Smooth muscle cell (in vitro differentiated cells): Measurements from ENCODE around the gene MYO1E. TPM values are rescaled to one million over a fixed set of nuclear protein-coding genes. Genes with fewer than 3 reads are reported as not detected.

Source experiments
- DNase-seq: peaks from one replicate; lab custom pipeline; 2025; ENCODE audit not compliant: unreplicated experiment; lab: John Stamatoyannopoulos, UW
- H2AFZ ChIP-seq: fragments of 200-600 bp; sonication (generic); 2 replicates; pipeline ENCODE4 v1.6.0; 2016; ENCODE audit warnings: antibody characterized with exemption, low read depth, mild to moderate bottlenecking
- H3F3A ChIP-seq: fragments of 200-600 bp; sonication (generic); 2 replicates; pipeline ENCODE4 v1.6.0; 2017; ENCODE audit warnings: antibody characterized with exemption, low read depth
- H3K27ac ChIP-seq: fragments of 200-600 bp; sonication (generic); 2 replicates; pipeline ENCODE4 v1.5.1; 2016; ENCODE audit warnings: low read depth, mild to moderate bottlenecking
- H3K27me3 ChIP-seq: fragments of 200-600 bp; sonication (generic); 2 replicates; pipeline ENCODE4 v1.6.1; 2016; ENCODE audit warnings: low read depth, mild to moderate bottlenecking
- H3K36me3 ChIP-seq: fragments of 200-600 bp; sonication (generic); 2 replicates; pipeline ENCODE4 v1.5.1; 2016; ENCODE audit warnings: low read depth
- H3K4me1 ChIP-seq: fragments of 200-600 bp; sonication (generic); 2 replicates; pipeline ENCODE4 v1.5.1; 2016; ENCODE audit warnings: low read depth
- H3K4me2 ChIP-seq: fragments of 200-600 bp; sonication (generic); 2 replicates; pipeline ENCODE4 v1.6.0; 2016; ENCODE audit warnings: mild to moderate bottlenecking
- H3K4me3 ChIP-seq: fragments of 200-600 bp; sonication (generic); 2 replicates; pipeline ENCODE4 v1.5.1; 2016; ENCODE audit warnings: mild to moderate bottlenecking
- H3K79me2 ChIP-seq: fragments of 200-600 bp; sonication (generic); 2 replicates; pipeline ENCODE4 v1.6.0; 2016; ENCODE audit warnings: low read depth, mild to moderate bottlenecking
- H3K9ac ChIP-seq: fragments of 200-600 bp; sonication (generic); 2 replicates; pipeline ENCODE4 v1.6.0; 2016; ENCODE audit warnings: low read depth
- H3K9me3 ChIP-seq: fragments of 200-600 bp; sonication (generic); replicated peaks from 2 replicates; pipeline ENCODE4 v1.5.1; 2016; ENCODE audit warnings: low read depth
- H4K20me1 ChIP-seq: fragments of 200-600 bp; sonication (generic); 2 replicates; pipeline ENCODE4 v1.6.0; 2016; ENCODE audit warnings: low read depth
- WGBS: methylation state at CpG from one replicate; pipeline ENCODE4 v1.1.7; 2016; ENCODE audit warnings: low lambda C conversion rate; 5-methylcytosine and 5-hydroxymethylcytosine counted together
- polyA plus RNA-seq: library from polyadenylated mRNA; unstranded; fragments of >200 nt; fragmentation: Nextera tagmentation; extraction: Ambion mirVana; gene quantifications from 2 replicates; pipeline ENCODE4 v1.2.1, GENCODE V29; 2016
- total RNA-seq: library from RNA; depleted of rRNA; stranded (reverse); fragments of >200 nt; gene quantifications from 2 replicates; pipeline ENCODE4 v1.2.3, GENCODE V29; 2014
- TF ChIP-seq, protein P1 (sequence below): fragments of 200-600 bp; sonication (generic); IDR thresholded peaks from 2 replicates; pipeline ENCODE4 v1.5.1; 2017; ENCODE audit warnings: borderline replicate concordance, mild to moderate bottlenecking, antibody characterized with exemption; ENCODE audit not compliant: insufficient read depth, poor library complexity, severe bottlenecking

Gene MYO1E
- total and polyA plus RNA-seq, 2 experiments from 2014 or later: 50.0 to 54.5 TPM

DNA sequence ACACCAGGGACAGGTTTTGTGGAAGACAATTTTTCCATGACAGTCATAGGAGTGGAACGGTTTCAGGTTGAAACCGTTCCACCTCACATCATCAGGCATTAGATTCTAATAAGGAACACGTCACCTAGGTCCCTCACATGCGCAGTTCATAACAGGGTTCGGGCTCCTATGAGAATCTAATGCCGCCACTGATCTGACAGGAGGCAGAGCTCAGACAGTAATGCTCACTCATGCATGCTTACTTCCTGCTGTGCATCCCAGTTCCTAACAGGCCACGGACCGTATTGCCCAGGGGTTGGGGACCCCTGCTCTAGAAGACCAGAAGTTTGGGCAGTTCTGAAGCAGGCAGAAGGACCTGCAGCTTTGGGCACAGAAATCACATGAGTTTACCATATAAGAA is 61.5 kb downstream of the MYO1E start:
- DNase-seq: no peak
- WGBS: 98% methylated on average over 8 of the region's 8 CpGs
- Histone ChIP-seq H3K27me3 (no peaks in the 10 kb centered on the region), H3K27ac (no peak overlapping the region), H2AFZ (no peak overlapping the region), H3K4me1 (no peaks in the 10 kb centered on the region), H3K36me3 (no peaks in the 10 kb centered on the region), H3K9me3 (no peaks in the 10 kb centered on the region), H3K4me2 (no peak overlapping the region), H4K20me1 (peaks cover 75% of the 10 kb centered on the region), H3K4me3 (no peak overlapping the region), H3F3A (no peaks in the 10 kb centered on the region), H3K9ac (no peak overlapping the region), H3K79me2 (peaks cover 29% of the 10 kb centered on the region)
- TF ChIP-seq, protein P1, sequence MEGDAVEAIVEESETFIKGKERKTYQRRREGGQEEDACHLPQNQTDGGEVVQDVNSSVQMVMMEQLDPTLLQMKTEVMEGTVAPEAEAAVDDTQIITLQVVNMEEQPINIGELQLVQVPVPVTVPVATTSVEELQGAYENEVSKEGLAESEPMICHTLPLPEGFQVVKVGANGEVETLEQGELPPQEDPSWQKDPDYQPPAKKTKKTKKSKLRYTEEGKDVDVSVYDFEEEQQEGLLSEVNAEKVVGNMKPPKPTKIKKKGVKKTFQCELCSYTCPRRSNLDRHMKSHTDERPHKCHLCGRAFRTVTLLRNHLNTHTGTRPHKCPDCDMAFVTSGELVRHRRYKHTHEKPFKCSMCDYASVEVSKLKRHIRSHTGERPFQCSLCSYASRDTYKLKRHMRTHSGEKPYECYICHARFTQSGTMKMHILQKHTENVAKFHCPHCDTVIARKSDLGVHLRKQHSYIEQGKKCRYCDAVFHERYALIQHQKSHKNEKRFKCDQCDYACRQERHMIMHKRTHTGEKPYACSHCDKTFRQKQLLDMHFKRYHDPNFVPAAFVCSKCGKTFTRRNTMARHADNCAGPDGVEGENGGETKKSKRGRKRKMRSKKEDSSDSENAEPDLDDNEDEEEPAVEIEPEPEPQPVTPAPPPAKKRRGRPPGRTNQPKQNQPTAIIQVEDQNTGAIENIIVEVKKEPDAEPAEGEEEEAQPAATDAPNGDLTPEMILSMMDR: no peak

DNA sequence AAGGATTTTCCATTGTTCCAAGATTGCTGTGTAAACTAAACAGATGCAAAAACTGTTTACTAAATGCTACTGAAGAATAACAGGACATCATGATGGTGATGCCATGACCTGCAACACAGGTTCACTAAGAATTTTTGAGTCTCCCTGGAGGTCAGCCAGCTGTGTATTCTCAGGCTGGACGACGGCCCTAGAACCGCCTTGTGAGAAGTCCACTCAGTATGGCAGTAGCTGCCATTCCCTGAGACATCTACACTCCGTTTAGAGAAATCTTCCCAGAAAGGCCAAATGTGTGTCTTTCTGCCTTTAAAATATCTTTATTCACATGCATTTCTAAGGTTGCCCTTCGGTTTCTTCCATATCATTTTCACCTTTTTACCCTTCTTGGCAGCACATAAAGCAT is 63.3 kb downstream of the MYO1E start:
- H3K27me3 ChIP-seq: no peaks in the 10 kb centered on the region
- 94% methylated on average over 5 of the region's 5 CpGs for WGBS
- H3K4me1 ChIP-seq: no peaks in the 10 kb centered on the region
- no peaks in the 10 kb centered on the region for H3K9me3 ChIP-seq
- H3K9ac ChIP-seq: no peak overlapping the region
- H3K4me2 ChIP-seq: no peak overlapping the region
- H3K79me2 ChIP-seq: peaks cover 23% of the 10 kb centered on the region
- no peak overlapping the region for H2AFZ ChIP-seq
- no peaks in the 10 kb centered on the region for H3F3A ChIP-seq
- H4K20me1 ChIP-seq: peaks cover 70% of the 10 kb centered on the region
- TF ChIP-seq, protein P1: no peak
- H3K27ac ChIP-seq: no peak overlapping the region
- no peak overlapping the region for H3K4me3 ChIP-seq
- no peak for DNase-seq
- no peaks in the 10 kb centered on the region for H3K36me3 ChIP-seq

DNA sequence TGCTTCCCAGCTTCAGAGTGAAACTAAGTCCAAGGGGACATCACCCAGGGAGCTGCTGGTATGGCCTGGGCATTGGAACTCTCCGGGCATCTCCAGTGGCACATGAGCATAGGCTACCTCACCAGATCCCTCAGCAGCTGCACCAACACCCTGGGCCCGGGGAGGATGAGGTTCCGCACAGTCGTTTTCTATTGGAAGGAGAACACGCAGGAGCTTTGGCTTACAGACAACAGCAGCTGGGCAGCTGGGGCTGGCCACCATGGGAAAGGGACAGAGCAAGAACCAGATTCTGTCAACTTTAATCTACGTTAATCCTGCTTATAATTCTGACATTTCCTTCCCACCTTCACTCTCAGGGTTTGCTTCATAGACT is 65.5 kb downstream of the MYO1E start:
- TF ChIP-seq, protein P1: no peak
- H3K9me3 ChIP-seq: no peaks in the 10 kb centered on the region
- no peak for DNase-seq
- no peak overlapping the region for H3K4me3 ChIP-seq
- H3F3A ChIP-seq: no peaks in the 10 kb centered on the region
- no peaks in the 10 kb centered on the region for H3K27me3 ChIP-seq
- H4K20me1 ChIP-seq: peaks cover 62% of the 10 kb centered on the region
- H3K79me2 ChIP-seq: peaks cover 28% of the 10 kb centered on the region
- H3K27ac ChIP-seq: no peak overlapping the region
- H3K4me1 ChIP-seq: no peaks in the 10 kb centered on the region
- H3K4me2 ChIP-seq: no peak overlapping the region
- 98% methylated on average over 6 of the region's 6 CpGs for WGBS
- no peak overlapping the region for H2AFZ ChIP-seq
- no peak overlapping the region for H3K9ac ChIP-seq
- no peaks in the 10 kb centered on the region for H3K36me3 ChIP-seq

DNA sequence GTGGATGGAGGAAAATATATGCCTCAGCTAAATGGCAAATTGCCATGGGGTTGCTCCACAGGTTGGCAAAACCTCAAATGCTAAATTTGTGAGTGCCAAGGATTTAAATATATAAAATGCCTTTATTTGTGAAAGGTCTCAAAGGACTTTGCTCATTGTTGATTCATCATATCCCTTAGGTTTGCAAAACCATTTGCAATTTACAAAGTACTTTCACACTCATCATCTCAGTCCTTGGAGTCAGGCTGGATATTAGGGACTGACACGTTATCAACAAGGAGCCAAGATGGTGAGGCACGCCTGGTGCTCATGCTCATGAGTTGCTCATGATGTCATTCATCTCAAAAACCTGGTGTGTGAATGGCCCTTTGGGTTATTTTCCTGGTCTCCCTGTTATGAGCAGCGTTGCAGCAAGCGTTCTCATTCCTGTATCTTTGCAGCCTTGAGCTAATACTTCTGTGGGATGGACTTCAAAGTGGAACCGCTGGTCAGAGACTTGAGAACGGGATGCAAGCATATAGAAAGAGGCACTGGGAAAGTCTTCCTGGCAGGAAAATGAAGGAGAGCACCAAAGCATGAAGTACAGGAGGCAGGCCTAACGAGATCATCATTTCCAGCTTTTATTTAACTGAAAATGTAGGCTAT is 66.0 kb downstream of the MYO1E start:
- Histone ChIP-seq H4K20me1 (peaks cover 60% of the 10 kb centered on the region), H3K4me3 (no peak overlapping the region), H3K79me2 (peaks cover 28% of the 10 kb centered on the region), H3F3A (no peaks in the 10 kb centered on the region), H3K9ac (no peak overlapping the region), H3K4me1 (no peaks in the 10 kb centered on the region), H3K27ac (no peak overlapping the region), H3K4me2 (no peak overlapping the region), H3K9me3 (no peaks in the 10 kb centered on the region), H3K27me3 (no peaks in the 10 kb centered on the region), H2AFZ (no peak overlapping the region), H3K36me3 (no peaks in the 10 kb centered on the region)
- 94% methylated on average over 7 of the region's 7 CpGs for WGBS
- TF ChIP-seq, protein P1: no peak
- DNase-seq: no peak
